OCI-LY1 (cell line): ENCODE data around the gene VIPAS39.

Source experiments
- CTCF ChIP-seq: fragments of 200-600 bp; sonication (generic), shearing (Covaris generic); IDR thresholded peaks from 2 replicates; pipeline ENCODE4 v1.5.1; 2017; ENCODE audit warnings: mild to moderate bottlenecking, antibody characterized with exemption, low read length, moderate library complexity, mixed read lengths
- EZH2 ChIP-seq: fragments of 200-600 bp; sonication (generic), shearing (Covaris generic); IDR thresholded peaks from 2 replicates; pipeline ENCODE4 v1.8.0; 2017; ENCODE audit warnings: borderline replicate concordance, mixed run types, mild to moderate bottlenecking, antibody characterized with exemption, low read length, moderate library complexity, mixed read lengths

- TF ChIP-seq CTCF, result no peak
- no peak for TF ChIP-seq EZH2
These were observed at the start of gene VIPAS39, which contains the start of gene AHSA1 for GRCh38 chr14:77457522-77458248.
